Measurements from ENCODE around the gene TRIM26. TPM values are rescaled to one million over a fixed set of nuclear protein-coding genes. Genes with fewer than 3 reads are reported as not detected.

The TRIM26 gene
- total and polyA plus RNA-seq, 4 donors, result 32.1 to 51.4 (median 38.1) TPM

DNA sequence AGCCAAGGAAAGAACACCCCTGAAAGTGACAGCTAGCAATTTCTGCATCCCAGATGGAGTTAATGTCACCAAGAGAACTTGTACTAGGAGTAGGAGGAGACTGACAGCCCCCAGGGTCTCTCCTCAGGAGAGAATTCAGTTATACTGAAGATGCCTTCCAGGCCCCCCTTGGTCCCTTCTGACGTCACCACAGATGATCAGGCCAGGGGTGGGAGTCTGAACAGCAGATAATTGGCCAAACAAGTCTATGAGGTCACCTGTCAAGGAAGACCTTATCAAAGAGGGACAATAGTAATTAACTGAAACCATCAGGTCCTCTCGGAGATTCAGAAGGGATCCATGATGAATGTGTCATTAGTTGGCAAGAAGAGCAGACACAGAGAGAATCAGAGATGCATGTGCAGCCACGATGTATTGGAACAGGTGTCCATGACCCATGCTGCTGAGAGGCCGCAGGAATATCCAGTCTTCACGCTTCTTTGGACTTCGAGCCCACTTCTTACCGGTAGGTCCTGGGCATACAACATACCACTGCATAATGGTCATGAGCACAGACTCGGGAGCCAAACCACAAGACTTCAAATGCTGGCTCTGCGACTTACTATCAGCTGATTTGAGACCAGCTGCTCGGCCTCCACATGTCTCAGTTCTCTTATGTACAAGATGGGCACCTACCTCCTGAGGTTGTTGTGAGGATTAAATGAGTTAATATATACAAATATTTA is 62.4 kb downstream of the TRIM26 start:
- no peaks in the 10 kb centered on the region for H3K4me1 ChIP-seq (ENCODE audit: control insufficient read depth in 5 of 5, insufficient read depth in 5 of 5, low read length in 5 of 5)
- H3K27ac ChIP-seq (ENCODE audit: low read depth in 1 of 2, low read length in 1 of 2), result no peak overlapping the region
- peaks cover 0 to 20% (median 2%) of the 10 kb centered on the region in 3 donors for H3K27me3 ChIP-seq (ENCODE audit: control insufficient read depth in 3 of 3, insufficient read depth in 3 of 3, low read length in 2 of 3)
- H3K9me3 ChIP-seq (ENCODE audit: control insufficient read depth in 4 of 4, insufficient read depth in 3 of 4, low read length in 3 of 4), result no peaks in the 10 kb centered on the region
- TF ChIP-seq, protein P1, sequence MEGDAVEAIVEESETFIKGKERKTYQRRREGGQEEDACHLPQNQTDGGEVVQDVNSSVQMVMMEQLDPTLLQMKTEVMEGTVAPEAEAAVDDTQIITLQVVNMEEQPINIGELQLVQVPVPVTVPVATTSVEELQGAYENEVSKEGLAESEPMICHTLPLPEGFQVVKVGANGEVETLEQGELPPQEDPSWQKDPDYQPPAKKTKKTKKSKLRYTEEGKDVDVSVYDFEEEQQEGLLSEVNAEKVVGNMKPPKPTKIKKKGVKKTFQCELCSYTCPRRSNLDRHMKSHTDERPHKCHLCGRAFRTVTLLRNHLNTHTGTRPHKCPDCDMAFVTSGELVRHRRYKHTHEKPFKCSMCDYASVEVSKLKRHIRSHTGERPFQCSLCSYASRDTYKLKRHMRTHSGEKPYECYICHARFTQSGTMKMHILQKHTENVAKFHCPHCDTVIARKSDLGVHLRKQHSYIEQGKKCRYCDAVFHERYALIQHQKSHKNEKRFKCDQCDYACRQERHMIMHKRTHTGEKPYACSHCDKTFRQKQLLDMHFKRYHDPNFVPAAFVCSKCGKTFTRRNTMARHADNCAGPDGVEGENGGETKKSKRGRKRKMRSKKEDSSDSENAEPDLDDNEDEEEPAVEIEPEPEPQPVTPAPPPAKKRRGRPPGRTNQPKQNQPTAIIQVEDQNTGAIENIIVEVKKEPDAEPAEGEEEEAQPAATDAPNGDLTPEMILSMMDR (IDR thresholded peaks at IDR 0.05; ENCODE audit: control extremely low read depth, extremely low read depth), result no peak
- DNase-seq (no peak), ATAC-seq (ENCODE audit: insufficient read depth, low FRiP score) (no peak)
- no peak overlapping the region for H3K4me3 ChIP-seq
- no peaks in the 10 kb centered on the region for H3K36me3 ChIP-seq (ENCODE audit: control insufficient read depth in 4 of 4, insufficient read depth in 4 of 4, low read length in 4 of 4)
- 88 to 92% methylated on average over 10 of the region's 10 CpGs for WGBS, 2 donors
- H3K9ac ChIP-seq (ENCODE audit: insufficient read depth in 1 of 2, low read length in 2 of 2), result no peak overlapping the region

DNA sequence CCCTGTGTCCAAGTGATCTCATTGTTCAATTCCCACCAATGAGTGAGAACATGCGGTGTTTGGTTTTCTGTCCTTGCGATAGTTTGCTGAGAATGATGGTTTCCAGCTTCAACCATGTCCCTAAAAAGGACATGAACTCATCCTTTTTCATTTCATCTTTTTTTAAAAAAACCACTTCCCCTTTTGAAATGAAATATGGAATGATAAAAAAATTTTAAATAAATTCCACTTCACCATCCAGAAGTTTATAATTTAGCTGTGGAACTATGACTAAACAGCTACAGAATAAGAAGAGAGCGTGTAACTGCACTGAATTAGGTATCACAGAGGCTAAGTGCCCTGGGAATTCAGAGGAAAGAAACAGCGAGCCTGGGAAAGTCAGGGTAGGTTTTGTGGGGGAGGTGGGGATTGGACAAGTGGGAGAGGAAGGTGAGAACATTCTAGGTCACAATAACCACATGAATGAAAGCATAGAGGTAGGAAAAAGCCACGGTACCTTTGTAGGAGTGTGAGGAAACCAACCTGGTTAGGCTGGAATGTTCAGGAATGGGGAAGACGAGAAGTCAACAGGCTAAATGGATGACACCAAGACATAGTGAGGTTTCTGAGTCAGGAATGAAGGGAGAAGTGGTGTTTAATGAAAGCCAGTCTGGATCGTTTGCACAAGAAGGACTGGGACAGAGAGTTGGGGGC is 63.2 kb downstream of the TRIM26 start:
- Histone ChIP-seq H3K9me3 (ENCODE audit: control insufficient read depth in 4 of 4, insufficient read depth in 3 of 4, low read length in 3 of 4) (no peaks in the 10 kb centered on the region), H3K27me3 (ENCODE audit: control insufficient read depth in 3 of 3, insufficient read depth in 3 of 3, low read length in 2 of 3) (peaks cover 0 to 18% (median 2%) of the 10 kb centered on the region in 3 donors), H3K4me1 (ENCODE audit: control insufficient read depth in 5 of 5, insufficient read depth in 5 of 5, low read length in 5 of 5) (no peaks in the 10 kb centered on the region), H3K9ac (ENCODE audit: insufficient read depth in 1 of 2, low read length in 2 of 2) (no peak overlapping the region), H3K27ac (ENCODE audit: low read depth in 1 of 2, low read length in 1 of 2) (no peak overlapping the region), H3K4me3 (no peak overlapping the region), H3K36me3 (ENCODE audit: control insufficient read depth in 4 of 4, insufficient read depth in 4 of 4, low read length in 4 of 4) (no peaks in the 10 kb centered on the region)
- TF ChIP-seq, protein P1 (IDR thresholded peaks at IDR 0.05; ENCODE audit: control extremely low read depth, extremely low read depth), result no peak
- DNase-seq, result no peak
- 67 to 72% methylated on average over 7 of the region's 7 CpGs for WGBS, 2 donors
- ATAC-seq (ENCODE audit: insufficient read depth, low FRiP score), result no peak

DNA sequence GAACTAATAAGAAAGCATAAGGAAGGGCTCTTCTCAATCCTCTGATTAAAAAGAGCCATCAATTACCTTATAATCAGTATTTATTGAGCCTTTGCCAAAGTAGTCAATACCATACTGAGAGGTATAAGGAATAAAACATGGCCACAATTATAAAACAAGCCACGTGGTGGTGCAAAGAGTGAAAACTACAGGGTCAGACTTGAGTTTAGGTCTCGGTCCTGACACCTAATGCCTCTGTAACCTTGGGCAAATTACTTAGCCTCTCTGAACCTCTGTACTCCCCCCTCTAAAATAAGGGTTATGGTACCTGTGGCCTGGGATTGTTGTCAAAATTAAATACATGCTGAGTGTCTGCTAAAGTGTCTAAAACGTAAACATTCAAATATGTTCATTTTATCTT is 64.0 kb downstream of the TRIM26 start:
- Histone ChIP-seq H3K4me3 (no peak overlapping the region), H3K36me3 (ENCODE audit: control insufficient read depth in 4 of 4, insufficient read depth in 4 of 4, low read length in 4 of 4) (no peaks in the 10 kb centered on the region), H3K27me3 (ENCODE audit: control insufficient read depth in 3 of 3, insufficient read depth in 3 of 3, low read length in 2 of 3) (peaks cover 0 to 16% (median 2%) of the 10 kb centered on the region in 3 donors), H3K4me1 (ENCODE audit: control insufficient read depth in 5 of 5, insufficient read depth in 5 of 5, low read length in 5 of 5) (no peaks in the 10 kb centered on the region), H3K9me3 (ENCODE audit: control insufficient read depth in 4 of 4, insufficient read depth in 3 of 4, low read length in 3 of 4) (no peaks in the 10 kb centered on the region), H3K27ac (ENCODE audit: low read depth in 1 of 2, low read length in 1 of 2) (no peak overlapping the region), H3K9ac (ENCODE audit: insufficient read depth in 1 of 2, low read length in 2 of 2) (no peak overlapping the region)
- DNase-seq (no peak), ATAC-seq (ENCODE audit: insufficient read depth, low FRiP score) (no peak)
- WGBS, 2 donors, result 63 to 75% methylated on average over 3 of the region's 3 CpGs
- TF ChIP-seq, protein P1 (IDR thresholded peaks at IDR 0.05; ENCODE audit: control extremely low read depth, extremely low read depth), result no peak
